Stimulated activated CD8-positive, alpha-beta memory T cell treated with anti-CD3 and anti-CD28 coated beads, Interleukin-4, amount 100 ng/mL, for 48 hours (primary cell): ENCODE results near the gene KCNIP3.
A peak's percentile ranks its signal among the peaks of the same experiment; 100 is the strongest.
"Not testable (repeated sequence)": the region's sequence is repeated elsewhere in the genome, so short reads cannot be mapped to it uniquely, and the experiment has no call there.

Source experiments
- DNase-seq: peaks from one replicate; pipeline ENCODE4 v3.0.0-alpha.2; 2020

KCNIP3 gene

GRCh38 chr2:95349568-95350322, 52.6 kb downstream of the KCNIP3 start:
- peak; percentile 14 for DNase-seq

- peak; percentile 12 for DNase-seq
These were observed 53.2 kb downstream of the KCNIP3 start for GRCh38 chr2:95350368-95350767.

- DNase-seq = peak; percentile 16
These were observed 53.8 kb downstream of the KCNIP3 start for GRCh38 chr2:95350774-95351597.

GRCh38 chr2:95351598-95351915, 54.4 kb downstream of the KCNIP3 start:
- DNase-seq = peak; percentile 6

GRCh38 chr2:95352310-95353054, 55.3 kb downstream of the KCNIP3 start:
- DNase-seq = peak; percentile 14

GRCh38 chr2:95353055-95353575, 56.0 kb downstream of the KCNIP3 start:
- DNase-seq = no peak

- peak; percentile 6 for DNase-seq
These were observed 56.7 kb downstream of the KCNIP3 start for GRCh38 chr2:95353613-95354468.

GRCh38 chr2:95354469-95354901, 57.3 kb downstream of the KCNIP3 start:
- DNase-seq = peak; percentile 13

- peak; percentile 4 for DNase-seq
These were observed 57.8 kb downstream of the KCNIP3 start for GRCh38 chr2:95354925-95355324.

GRCh38 chr2:95355486-95355885, 58.3 kb downstream of the KCNIP3 start:
- DNase-seq = not testable (repeated sequence)

- DNase-seq = peak; percentile 14
These were observed 59.9 kb downstream of the KCNIP3 start for GRCh38 chr2:95356821-95357700.

- peak; percentile 9 for DNase-seq
These were observed 60.7 kb downstream of the KCNIP3 start for GRCh38 chr2:95357717-95358280.

GRCh38 chr2:95359031-95359430, 61.9 kb downstream of the KCNIP3 start:
- DNase-seq = no peak

- peak; percentile 7 for DNase-seq
These were observed 62.4 kb downstream of the KCNIP3 start for GRCh38 chr2:95359501-95359930.

- no peak for DNase-seq
These were observed 64.3 kb downstream of the KCNIP3 start for GRCh38 chr2:95361216-95361980.

- no peak for DNase-seq
These were observed 65.3 kb downstream of the KCNIP3 start for GRCh38 chr2:95362486-95362885.

- DNase-seq = no peak
These were observed 69.4 kb downstream of the KCNIP3 start for GRCh38 chr2:95366514-95366913.

GRCh38 chr2:95372216-95372829, 75.2 kb downstream of the KCNIP3 start:
- no peak for DNase-seq

- DNase-seq = no peak
These were observed 75.7 kb downstream of the KCNIP3 start for GRCh38 chr2:95372845-95373244.
